DMS53 (cell line): Measurements from ENCODE around the gene DOC2A.
"Not testable (repeated sequence)": the region's sequence is repeated elsewhere in the genome, so short reads cannot be mapped to it uniquely, and the experiment has no call there.

Experiments used
- DNase-seq: peaks from one replicate; lab custom pipeline; 2025; lab: John Stamatoyannopoulos, UW

DOC2A gene

DNA sequence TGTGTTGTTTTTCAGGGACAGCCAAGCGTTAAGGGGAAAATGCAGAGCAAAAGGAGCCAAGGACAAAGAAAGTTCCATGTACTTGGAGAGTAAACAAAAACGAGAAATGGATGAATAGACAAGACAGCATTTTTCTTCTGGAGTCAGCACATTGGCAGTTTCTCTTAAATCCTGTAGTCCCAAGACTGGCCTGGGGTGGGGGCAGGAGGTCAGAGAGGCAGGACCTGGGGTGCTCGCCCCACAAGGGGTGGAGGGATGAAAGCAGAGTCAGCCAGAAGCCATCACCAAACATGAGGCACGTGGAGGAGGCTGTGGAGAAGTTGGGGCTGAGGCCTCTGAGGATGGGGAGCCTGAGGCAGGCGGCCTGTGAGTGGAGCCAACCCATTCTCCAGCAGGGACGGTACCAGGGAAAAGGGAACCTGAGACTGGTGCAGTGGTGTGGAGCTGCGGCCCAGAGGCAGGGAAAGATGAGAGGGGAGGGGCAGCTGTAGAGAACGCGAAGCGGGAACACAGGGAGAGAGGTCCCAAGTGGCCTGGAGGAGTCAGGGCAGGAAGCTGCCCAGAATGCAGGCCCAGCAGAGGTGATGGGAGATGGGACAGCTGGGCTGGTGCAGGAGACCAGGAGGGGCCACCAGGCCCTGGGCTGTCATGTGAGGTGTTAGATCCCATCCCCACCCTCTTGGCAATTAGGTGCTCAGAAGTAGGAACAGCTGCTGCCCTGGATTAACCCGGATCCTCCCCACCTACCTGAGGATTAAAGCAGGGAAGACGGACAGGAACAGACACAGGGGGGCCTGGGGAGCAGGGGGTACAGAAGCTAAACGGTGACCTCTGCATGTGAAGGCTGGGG is 17.0 kb upstream of the DOC2A start:
- DNase-seq, result peak; percentile 15

DNA sequence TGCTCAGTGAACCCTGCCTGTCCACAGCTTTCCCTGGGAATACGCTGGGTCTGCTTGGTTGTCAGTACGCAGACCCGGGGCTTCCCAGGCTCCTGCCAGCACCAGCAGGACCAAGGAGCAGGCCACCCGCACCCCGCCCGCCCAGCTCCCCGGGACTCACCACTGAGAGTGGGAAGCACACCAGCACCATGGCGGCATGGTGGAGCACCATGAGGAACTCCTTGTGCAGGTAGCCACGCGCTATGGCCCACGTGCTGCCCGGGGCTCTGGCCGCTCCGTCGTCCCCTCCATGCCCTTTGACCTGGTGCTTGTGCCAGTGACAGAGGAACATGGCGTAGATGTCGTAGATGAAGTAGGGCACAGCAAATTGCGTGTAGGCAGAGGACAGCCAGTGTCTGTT is 15.6 kb upstream of the DOC2A start:
- no peak for DNase-seq

DNA sequence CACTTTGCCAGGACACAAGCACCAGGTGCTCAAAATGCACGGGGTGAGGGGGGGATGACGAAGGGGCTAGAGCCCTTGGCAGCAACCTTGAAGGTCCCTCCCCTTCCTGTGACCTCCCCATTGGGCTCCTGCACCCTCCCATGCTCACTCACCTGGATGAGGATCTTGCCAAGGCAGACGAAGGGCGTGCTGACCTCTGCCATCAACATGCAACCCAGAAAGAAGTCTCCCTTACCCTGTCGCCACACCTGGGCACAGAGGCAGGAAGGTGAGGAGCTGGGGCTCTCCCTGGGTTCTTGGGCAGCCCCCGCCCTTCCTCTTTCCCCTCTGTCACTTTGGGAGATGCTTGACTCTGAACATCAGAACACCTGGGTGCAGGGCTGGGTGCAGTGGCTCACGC is 14.7 kb upstream of the DOC2A start:
- DNase-seq, result no peak

DNA sequence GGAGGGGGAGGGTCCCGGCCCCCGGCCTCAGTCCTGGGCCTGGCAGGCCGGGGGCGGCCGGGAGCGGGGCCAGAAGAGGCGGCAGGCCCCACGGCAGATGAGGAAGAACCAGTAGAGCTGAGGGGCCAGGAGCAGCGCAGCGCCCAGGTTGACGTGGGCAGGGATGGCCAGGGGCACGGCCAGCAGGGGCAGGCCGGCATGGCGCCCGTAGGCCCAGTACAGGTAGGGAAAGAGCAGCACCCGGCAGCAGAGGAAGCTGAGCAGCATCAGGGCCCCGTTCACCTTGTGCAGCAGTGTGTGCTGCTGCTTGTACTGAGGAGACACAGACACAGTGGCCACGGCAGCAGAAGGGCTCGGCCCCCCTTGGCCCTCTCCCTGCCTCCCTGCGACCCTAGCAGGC is 14.3 kb upstream of the DOC2A start:
- no peak for DNase-seq

DNA sequence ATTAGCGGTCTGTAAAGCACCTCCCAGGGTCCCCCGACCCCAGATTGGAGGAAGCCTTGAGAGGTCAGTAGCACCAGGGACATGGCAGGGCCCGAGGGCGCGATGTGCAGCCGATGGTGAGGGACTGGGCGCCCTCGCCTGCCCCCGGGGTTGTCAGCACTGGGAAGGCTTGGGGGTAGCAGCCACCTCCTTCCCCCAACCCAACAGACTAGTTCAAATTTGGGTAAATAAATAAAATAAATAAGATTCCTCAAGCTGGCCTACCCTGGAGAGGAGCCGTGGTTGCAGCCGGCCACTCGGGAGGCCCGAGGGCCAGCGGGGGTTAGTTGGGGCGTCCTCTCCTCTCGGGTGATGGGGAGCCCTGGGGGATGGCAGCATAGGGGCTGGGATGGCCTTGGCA is 13.6 kb upstream of the DOC2A start:
- DNase-seq, result no peak

DNA sequence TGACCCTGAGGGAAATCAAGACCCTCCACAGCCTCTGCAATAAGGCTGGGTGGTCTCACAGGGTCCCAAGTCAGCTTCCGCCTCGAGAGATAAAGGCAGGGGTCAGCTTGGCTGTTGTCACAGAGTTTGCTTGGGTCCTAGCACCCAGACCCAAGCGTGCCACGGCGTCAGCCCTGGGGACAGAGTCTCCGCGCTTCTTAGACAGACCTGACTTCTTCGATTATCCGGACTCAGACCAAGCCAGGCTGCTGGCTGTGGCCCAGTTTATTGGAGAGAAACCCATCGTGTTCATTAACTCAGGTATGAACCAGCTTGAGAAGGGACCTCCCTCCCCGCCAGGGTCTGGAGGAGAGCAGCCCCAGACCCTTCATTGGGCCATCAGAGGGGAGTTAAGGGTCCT is 12.8 kb upstream of the DOC2A start:
- DNase-seq, result no peak

DNA sequence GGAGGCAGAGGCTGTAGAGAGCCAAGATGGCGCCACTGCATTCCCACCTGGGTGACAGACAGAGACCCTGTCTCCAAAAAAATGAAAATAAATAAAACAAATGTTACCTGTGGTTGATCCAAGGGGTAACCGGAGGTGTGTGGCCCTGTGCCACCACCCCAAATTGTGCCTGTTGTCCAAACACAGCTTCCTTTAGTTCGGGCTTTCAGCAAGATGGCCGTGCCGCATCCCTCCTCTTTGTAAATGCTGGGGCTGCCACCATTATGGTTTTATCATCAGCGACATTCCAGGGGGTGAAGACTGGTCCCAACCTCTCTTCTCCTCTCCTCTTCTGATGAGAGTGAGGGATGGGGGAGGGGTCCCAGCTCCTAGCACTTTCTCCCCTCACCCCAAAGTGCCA is 12.1 kb upstream of the DOC2A start, which contains the start of gene C16orf92:
TSS of gene C16orf92 (plus strand) at position 312 of the 400 bp plus-strand sequence. CDS start 143 bp downstream, outside the sequence.
- DNase-seq, result no peak

DNA sequence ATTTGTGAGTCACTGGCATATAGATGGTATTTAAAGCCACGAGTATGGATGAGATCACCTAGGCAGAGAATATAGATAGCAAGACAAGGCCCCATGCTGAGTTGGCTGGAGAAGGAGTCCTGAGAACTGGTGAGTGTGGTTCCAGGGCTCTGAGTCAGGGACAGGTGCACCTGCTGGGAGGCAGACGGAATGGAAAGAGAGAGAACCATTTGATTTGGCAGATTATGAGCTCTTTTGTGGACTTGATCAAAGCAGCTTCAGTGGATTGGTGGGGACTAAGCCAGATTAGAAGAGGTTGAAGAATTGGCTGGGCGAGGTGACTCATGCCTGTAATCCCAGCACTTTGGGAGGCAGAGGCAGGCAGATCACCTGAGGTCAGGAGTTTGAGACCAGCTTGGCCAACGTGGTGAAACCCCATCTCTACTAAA is 7.9 kb upstream of the DOC2A start:
- peak; percentile 64 for DNase-seq

DNA sequence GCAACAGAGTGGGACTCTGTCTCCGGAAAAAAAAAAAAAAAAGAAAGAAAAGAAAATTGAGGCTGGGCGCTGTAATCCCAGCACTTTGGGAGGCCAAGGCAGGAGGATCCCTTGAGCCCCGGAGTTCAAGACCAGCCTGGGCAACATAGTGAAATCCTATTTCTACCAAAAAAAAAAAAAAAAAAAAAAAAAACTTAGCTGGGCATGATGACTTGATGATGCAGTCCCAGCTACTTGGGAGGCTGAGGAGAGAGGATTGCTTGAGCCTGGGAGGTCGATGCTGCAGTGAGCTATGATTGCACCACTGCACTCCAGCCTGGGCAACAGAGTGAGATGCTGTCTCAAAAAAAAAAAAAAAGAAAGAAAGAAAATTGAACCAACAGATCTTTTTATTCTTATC is 7.1 kb upstream of the DOC2A start:
- DNase-seq, result not testable (repeated sequence)

DNA sequence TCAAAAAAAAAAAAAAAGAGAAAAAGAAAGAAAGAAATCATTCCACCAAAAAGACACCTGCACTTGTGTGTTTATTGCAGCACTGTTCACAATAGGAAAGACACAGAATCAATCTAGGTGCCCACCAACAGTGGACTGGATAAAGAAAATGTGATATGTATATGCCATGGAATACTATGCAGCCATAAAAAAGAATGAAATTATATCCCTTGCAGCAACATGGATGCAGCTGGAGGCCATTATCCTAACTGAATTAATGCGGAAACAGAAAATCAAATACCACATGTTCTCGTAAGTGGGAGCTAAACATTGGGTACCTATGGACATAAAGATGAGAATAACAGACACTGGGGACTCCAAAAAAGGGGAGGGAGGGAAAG is 6.4 kb upstream of the DOC2A start:
- no peak for DNase-seq

DNA sequence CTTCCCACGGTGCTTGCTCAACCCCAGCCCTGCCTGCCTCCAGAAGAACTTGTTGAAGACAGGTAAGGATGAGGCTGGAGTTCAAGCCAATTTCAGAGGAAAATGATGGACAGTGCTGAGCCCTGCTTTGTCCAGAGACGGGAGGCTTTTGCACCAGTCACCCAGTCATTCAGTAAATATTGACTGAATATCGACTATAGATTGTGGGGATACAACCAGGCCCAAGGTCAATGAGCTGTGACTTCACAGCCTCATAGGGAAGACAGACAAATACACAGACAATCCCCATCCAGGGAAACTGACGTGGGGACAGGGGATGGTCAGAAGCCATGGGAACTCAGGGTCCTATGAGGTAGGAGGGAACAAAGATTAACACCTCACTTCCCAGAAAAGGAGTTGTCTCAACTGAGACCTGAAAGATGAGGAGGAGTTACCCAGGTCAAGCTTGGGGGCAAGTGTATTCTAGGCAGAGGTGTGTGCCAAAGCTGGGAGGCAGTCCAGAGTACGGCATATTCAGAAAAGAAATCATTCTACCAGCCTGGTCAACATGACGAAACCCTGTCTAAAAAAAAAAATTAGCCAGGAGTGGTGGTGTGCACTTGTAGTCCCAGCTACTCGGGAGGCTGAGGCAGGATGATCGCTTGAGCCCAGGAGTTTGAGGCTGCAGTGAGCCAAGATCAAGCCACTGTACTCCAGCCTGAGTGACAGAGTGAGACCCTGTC is 5.9 kb upstream of the DOC2A start:
- DNase-seq, result no peak

DNA sequence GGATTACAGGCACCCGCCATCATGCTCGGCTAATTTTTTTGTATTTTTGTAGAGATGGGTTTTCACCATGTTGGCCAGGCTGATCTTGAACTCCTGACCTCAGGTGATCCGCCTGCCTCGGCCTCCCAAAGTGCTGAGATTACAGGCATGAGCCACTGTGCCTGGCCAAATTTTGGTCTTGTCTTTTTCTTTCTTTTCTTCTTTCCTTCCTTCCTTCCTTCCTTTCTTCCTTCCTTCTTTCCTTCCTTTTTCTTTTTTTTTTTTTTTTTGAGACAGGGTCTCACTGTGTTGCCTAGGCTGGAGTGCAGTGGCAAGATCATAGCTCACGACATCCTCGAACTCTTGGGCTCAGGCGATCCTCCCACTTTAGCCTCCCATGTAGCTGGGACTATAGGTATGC is 4.6 kb upstream of the DOC2A start:
- not testable (repeated sequence) for DNase-seq

DNA sequence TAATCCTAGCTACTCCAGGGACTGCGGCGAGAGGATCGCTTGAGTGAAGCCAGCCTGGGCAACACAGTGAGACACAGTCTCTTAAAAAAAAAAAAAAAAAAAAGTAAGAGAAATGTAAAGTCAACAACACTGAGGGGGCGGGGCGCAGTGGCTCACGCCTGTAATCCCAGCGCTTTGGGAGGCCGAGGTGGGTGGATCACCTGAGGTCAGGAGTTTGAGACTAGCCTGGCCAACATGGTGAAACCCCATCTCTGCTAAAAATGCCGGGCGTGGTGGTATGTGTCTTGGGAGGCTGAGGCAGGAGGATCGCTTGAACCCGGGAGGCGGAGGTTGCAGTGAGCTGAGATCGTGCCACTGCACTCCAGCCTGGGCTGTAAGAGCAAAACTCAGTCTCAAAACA is 1.8 kb upstream of the DOC2A start:
- DNase-seq, result not testable (repeated sequence)

DNA sequence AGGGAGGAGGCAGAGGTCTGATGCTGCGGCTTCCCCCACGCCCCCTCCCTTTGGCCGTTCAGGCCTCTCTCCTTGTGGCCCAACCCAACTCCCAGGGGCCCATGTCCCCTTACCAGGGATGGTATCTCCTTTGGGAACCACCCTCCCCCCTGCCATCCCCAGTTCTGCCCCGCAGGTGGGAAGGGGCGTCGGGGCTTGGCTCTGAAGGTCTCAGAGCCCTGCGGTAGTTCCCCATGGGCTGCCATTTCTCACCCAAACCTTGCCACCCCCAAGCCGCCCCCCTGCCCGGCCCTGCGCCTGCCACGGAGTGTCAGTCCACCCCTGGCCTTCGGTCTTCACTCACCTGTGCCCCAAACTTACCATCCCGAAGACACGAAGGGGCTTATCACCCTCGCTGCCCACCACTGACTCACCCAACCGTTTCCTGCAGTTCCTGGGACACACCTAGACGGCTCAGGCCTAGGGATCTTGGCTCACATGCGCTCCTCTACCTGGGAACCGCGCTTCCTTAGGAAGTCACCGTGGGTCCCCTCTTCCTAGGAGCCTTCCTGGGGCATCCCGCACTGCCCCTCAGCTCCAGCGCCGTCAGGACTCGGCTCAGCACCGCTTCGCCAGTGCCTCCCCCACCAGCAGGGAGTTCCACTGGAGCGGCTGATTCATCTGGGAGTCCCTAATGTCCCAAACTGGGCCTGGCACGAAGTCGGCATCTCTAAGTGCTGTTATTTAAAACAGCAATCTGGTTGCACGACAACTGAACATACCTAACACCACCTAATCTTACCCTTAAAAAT is 1.1 kb upstream of the DOC2A start:
- DNase-seq, result no peak

DNA sequence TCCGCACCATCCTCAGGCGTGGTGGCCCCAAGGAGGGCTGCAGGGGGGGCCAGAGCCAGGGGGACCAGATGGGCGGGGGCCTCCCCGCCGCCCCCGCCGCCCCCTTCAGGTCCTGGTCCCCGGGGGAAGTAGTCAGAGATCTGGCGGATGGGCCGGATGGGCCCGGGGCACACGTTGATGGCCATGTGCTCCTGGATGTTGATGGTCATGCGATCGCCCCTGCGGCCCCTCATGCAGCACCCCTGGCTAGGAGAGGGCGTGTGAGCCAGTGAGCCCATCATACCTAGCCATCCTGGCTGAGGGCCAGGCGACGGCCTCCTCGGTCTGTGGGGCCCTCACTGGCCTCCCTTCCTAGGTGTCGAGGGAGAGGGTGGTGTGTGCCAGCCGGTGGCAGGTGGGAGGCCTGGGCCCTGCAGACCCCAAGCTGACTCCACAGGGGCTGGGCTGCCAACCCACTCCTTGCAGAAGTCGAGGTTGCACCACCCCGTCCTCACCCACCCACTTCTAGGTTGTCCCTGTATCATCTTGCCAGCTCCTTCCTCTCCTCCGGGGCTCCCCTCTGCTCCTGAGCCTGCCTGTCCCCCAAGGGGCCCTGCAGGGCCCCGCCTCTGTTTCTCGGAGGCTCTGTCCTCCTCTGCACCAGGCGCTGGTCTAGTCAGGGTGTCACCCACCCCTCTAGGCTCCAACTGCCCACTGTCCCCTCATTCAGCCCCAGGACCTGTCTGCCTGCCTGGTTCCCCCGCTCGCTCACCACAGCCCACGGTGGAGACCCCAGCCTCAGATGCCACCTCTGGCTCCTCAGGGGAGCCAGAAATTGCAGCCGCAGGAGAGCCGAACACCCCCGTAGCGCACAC is 610 bp downstream of the DOC2A start:
- DNase-seq, result peak; percentile 26

DNA sequence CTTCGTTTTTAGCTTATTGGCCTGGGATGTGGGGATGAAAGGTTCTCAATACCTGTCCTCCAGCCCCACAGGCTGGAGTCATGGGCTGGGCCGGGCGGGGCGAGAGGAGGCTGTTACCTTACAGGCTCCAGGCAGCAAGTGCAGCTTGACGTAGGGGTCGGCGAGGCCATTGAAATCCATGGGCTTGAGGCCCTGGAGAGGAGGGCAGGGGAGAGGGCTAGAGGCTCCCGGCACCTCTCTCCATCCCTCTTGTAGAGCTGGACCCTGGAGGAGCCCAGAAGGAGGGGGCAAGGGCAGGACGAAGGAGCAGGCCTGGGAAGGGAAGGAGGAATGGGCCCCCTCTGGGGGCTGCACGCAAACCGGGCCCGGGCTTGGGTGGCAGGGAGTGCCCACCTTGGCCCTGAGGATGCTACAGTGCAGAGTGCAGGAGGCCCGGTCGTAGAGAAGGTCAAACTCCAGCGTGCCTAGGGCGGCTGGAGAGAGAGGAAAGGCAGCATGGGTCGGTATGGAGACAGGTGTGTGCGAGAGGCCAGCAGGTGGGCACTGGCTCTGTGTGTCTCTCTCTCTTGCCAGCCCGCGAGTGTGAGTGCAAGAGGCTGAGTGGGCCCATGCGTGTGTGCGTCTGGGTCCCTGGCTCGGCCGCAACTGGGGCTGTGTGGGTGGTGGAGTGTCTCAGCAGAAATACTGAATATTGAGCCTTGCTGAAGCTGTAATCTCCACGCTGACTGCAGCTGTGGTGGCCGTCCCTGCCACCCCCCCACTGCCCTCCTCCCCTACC is 1.6 kb downstream of the DOC2A start:
- peak; percentile 57 for DNase-seq

DNA sequence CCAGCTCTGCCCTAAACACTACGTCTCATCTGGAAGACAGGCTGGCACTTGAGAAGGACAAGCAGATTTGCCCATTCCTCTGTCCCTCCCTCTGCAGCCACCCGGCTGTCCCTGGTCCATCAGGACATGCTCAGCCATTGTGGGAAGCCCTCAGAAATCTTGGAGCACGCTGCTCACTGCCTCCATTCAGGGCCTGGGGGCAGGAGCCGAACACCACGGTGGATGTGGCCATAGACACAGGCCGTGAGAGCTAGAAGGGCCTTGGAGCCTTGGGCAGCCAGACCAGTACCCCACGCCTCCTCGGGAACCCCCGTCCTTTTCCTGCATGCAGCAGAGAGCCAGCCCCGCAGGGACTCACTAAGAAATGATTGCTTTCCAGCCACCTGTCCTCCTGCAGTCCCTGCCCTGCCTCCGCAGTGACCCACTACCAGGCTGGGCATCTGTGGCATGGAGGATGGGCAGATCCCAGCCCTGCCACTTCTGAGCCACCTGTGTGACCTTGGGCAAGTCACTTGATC is 3.4 kb downstream of the DOC2A start:
- no peak for DNase-seq

DNA sequence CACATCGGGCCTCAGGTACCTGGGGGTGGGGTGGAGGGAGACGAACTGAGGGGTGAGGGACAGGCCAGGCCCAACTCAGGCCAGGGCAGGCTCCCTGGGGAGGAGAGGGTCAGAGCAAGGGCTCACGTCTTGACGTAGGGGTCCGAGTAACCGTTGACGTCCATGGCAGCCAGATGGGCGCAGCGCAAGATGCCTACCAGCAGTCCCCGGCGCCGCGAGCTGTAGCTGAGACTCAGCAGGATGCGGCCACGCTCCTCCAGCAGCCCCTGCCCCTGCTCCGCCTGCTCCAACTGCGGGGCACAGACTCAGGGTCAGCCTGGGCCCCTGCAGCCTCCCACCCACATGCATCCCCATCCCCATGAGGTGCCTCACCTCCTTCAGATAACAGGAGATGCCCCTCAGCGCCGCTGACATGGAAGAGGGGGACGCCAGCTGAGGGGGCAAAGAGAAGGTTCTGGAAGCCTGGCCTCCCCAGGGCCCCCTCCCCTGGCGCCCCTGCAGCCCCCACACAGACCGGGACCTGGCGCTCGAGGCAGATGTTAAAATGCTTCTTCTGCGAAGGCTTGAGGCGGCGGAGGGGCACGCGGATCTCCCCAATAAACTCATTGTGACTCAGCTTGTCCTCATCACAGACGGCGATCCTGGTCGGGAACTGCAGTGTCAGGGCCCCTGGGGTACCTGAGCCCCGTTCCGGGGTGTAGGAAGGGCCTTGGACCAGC is 4.0 kb downstream of the DOC2A start:
- DNase-seq, result no peak

DNA sequence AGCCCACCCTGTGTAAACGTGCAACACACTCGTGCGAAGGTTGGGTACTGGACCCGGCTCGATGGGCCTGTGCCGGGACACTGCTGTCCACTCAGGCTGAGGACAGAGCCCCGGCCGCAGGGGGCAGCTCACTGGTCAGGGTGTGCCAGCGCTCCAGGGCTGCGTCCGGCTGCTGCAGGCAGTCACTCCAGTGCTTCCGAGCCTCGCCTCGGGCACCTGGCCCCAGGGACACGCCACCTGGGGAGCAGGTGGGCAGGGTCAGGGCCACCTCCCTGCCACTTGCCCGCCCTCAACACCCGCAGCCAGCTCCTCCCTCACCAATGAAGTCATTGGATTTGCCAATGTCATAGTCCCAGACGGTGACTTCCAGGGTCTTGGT is 4.7 kb downstream of the DOC2A start:
- DNase-seq, result peak; percentile 23
